Measurements from ENCODE around the gene TAT.

GRCh38 chr16:71528863-71529262, 48.0 kb downstream of the TAT start:
- TF ChIP-seq POLR2AphosphoS5 (IDR thresholded peaks at IDR 0.05; ENCODE audit: low read depth, low read length) (no peak), TAF1 (IDR thresholded peaks at IDR 0.05; ENCODE audit: borderline replicate concordance, low read depth, low read length) (no peak), POLR2A (IDR thresholded peaks at IDR 0.05; ENCODE audit: low read depth, low read length) (no peak)

Data from GM12892 (cell line).